HEK293 (cell line): Measurements from ENCODE around the gene CCBE1.
A peak's percentile ranks its signal among the peaks of the same experiment; 100 is the strongest.

Source experiments
- FEZF1 ChIP-seq: fragments of 450-650 bp; formaldehyde crosslinking; IDR thresholded peaks from 2 replicates; pipeline ENCODE4 v1.5.1; 2016; ENCODE audit warnings: missing biosample characterization, missing genetic modification characterization
- GLI4 ChIP-seq: fragments of 450-650 bp; formaldehyde crosslinking; IDR thresholded peaks from 2 replicates; pipeline ENCODE4 v1.5.1; 2016; ENCODE audit warnings: missing biosample characterization, missing genetic modification characterization
- HOXA7 ChIP-seq: sonication (generic); formaldehyde crosslinking; IDR thresholded peaks from 2 replicates; pipeline ENCODE4 v1.8.1; 2022; ENCODE audit warnings: missing genetic modification reagents, borderline replicate concordance
- KLF16 ChIP-seq: fragments of 450-650 bp; formaldehyde crosslinking; IDR thresholded peaks from 2 replicates; pipeline ENCODE4 v1.5.1; 2017; ENCODE audit warnings: missing biosample characterization, missing genetic modification characterization
- PRDM10 ChIP-seq: fragments of 450-650 bp; formaldehyde crosslinking; IDR thresholded peaks from 2 replicates; pipeline ENCODE4 v1.5.1; 2016; ENCODE audit warnings: missing biosample characterization, missing genetic modification characterization
- REPIN1 ChIP-seq: fragments of 450-650 bp; formaldehyde crosslinking; IDR thresholded peaks from 2 replicates; pipeline ENCODE4 v1.5.1; 2017; ENCODE audit warnings: missing biosample characterization, missing genetic modification characterization, low read depth
- SCRT1 ChIP-seq: fragments of 450-650 bp; formaldehyde crosslinking; IDR thresholded peaks from 2 replicates; pipeline ENCODE4 v1.5.1; 2016; ENCODE audit warnings: missing biosample characterization, missing genetic modification characterization, borderline replicate concordance
- SCRT2 ChIP-seq: fragments of 450-650 bp; formaldehyde crosslinking; IDR thresholded peaks from 2 replicates; pipeline ENCODE4 v1.5.1; 2016; ENCODE audit warnings: missing biosample characterization, missing genetic modification characterization
- ZBTB10 ChIP-seq: fragments of 450-650 bp; formaldehyde crosslinking; IDR thresholded peaks from 2 replicates; pipeline ENCODE4 v1.5.1; 2016; ENCODE audit warnings: missing biosample characterization, missing genetic modification characterization
- ZBTB7A ChIP-seq: fragments of 450-650 bp; formaldehyde crosslinking; IDR thresholded peaks from 2 replicates; pipeline ENCODE4 v1.5.1; 2016; ENCODE audit warnings: low read depth, missing biosample characterization, missing genetic modification characterization
- ZFP69B ChIP-seq: fragments of 450-650 bp; formaldehyde crosslinking; IDR thresholded peaks from 2 replicates; pipeline ENCODE4 v1.5.1; 2016; ENCODE audit warnings: missing biosample characterization, missing genetic modification characterization
- ZNF175 ChIP-seq: fragments of 450-650 bp; formaldehyde crosslinking; IDR thresholded peaks from 2 replicates; pipeline ENCODE4 v1.5.1; 2016; ENCODE audit warnings: missing biosample characterization, missing genetic modification characterization
- ZNF23 ChIP-seq: fragments of 450-650 bp; formaldehyde crosslinking; IDR thresholded peaks from 2 replicates; pipeline ENCODE4 v1.5.1; 2016; ENCODE audit warnings: missing biosample characterization, missing genetic modification characterization, borderline replicate concordance
- ZNF24 ChIP-seq: fragments of 450-650 bp; formaldehyde crosslinking; IDR thresholded peaks from 2 replicates; pipeline ENCODE4 v1.5.1; 2016; ENCODE audit warnings: missing biosample characterization, missing genetic modification characterization
- ZNF292 ChIP-seq: fragments of 450-650 bp; formaldehyde crosslinking; IDR thresholded peaks from 2 replicates; pipeline ENCODE4 v1.5.1; 2016; ENCODE audit warnings: low read depth, missing biosample characterization, missing genetic modification characterization, borderline replicate concordance
- ZNF302 ChIP-seq: fragments of 450-650 bp; formaldehyde crosslinking; IDR thresholded peaks from 2 replicates; pipeline ENCODE4 v1.5.1; 2016; ENCODE audit warnings: missing biosample characterization, missing genetic modification characterization, low read depth
- ZNF350 ChIP-seq: fragments of 450-650 bp; formaldehyde crosslinking; IDR thresholded peaks from 2 replicates; pipeline ENCODE4 v1.5.0; 2017; ENCODE audit warnings: missing biosample characterization, mild to moderate bottlenecking, missing genetic modification characterization
- ZNF37A ChIP-seq: fragments of 450-650 bp; IDR thresholded peaks from 2 replicates; pipeline ENCODE4 v1.5.1; 2018; ENCODE audit warnings: missing biosample characterization, missing genetic modification characterization
- ZNF404 ChIP-seq: fragments of 450-650 bp; formaldehyde crosslinking; IDR thresholded peaks from 2 replicates; pipeline ENCODE4 v1.5.1; 2017; ENCODE audit warnings: missing biosample characterization, missing genetic modification characterization
- ZNF416 ChIP-seq: fragments of 450-650 bp; formaldehyde crosslinking; IDR thresholded peaks from 2 replicates; pipeline ENCODE4 v1.5.1; 2016; ENCODE audit warnings: missing biosample characterization, missing genetic modification characterization
- ZNF433 ChIP-seq: fragments of 450-650 bp; formaldehyde crosslinking; IDR thresholded peaks from 2 replicates; pipeline ENCODE4 v1.5.1; 2016; ENCODE audit warnings: missing biosample characterization, missing genetic modification characterization, low read depth
- ZNF501 ChIP-seq: fragments of 450-650 bp; formaldehyde crosslinking; IDR thresholded peaks from 2 replicates; pipeline ENCODE4 v1.5.1; 2016; ENCODE audit warnings: missing biosample characterization, missing genetic modification characterization
- ZNF623 ChIP-seq: fragments of 450-650 bp; formaldehyde crosslinking; IDR thresholded peaks from 2 replicates; pipeline ENCODE4 v1.5.1; 2016; ENCODE audit warnings: missing biosample characterization, missing genetic modification characterization
- ZNF654 ChIP-seq: fragments of 450-650 bp; formaldehyde crosslinking; IDR thresholded peaks from 2 replicates; pipeline ENCODE4 v1.5.1; 2016; ENCODE audit warnings: low read depth, missing biosample characterization, missing genetic modification characterization
- ZNF664 ChIP-seq: fragments of 450-650 bp; formaldehyde crosslinking; IDR thresholded peaks from 2 replicates; pipeline ENCODE4 v1.5.1; 2016; ENCODE audit warnings: missing biosample characterization, missing genetic modification characterization
- ZNF677 ChIP-seq: fragments of 450-650 bp; IDR thresholded peaks from 2 replicates; pipeline ENCODE4 v1.5.0; 2018; ENCODE audit warnings: missing biosample characterization, mild to moderate bottlenecking, missing genetic modification characterization, moderate library complexity
- ZNF76 ChIP-seq: fragments of 450-650 bp; formaldehyde crosslinking; IDR thresholded peaks from 2 replicates; pipeline ENCODE4; 2016; ENCODE audit warnings: low read depth, missing biosample characterization, missing genetic modification characterization, borderline replicate concordance
- TF ChIP-seq, protein P1 (sequence below): fragments of 450-650 bp; formaldehyde crosslinking; IDR thresholded peaks from 2 replicates; pipeline ENCODE4 v1.5.1; 2016; ENCODE audit warnings: missing biosample characterization, missing genetic modification characterization
- TF ChIP-seq, protein P2 (sequence below): fragments of 450-650 bp; formaldehyde crosslinking; IDR thresholded peaks from 2 replicates; pipeline ENCODE4 v1.5.1; 2016; ENCODE audit warnings: missing biosample characterization, missing genetic modification characterization

CCBE1 gene

DNA sequence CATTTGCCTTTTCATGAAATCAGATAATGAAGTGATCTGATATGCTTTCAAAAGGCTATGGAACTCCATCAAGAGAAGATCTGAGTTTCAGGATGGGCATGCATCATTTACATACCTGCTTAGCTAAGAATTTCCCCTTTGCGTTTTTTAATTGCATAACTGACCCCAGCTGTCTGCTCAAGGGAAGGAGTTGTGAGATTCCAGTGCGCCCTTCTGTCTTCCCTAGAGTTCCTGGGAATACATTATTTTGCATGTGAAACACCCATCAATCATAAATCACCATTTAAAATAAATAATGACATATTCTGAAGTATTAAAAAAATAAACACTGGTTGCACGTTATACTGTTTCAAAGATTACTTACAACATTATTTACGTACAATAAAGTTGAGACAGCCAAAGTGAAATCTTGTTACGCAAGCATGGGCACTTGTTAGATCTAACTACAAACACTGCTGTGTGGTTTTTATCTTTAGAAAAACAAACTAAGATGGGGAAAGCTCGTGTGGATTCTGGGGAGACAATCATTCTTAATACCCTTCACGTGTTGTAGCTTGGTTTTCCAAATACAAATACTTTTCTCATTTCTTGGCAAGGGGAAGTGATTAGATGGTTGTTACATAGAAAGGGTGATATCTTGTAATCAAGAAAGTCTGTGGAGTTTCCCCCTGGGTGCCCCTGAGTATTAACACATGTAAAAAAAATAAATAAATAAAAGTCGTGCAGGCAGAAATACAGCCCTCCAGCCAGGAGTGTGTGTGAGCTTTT is 212.5 kb downstream of the CCBE1 start (continued):
- TF ChIP-seq ZNF623 (tag by site-specific recombination) (no peak), ZNF433 (tag by site-specific recombination) (no peak), ZNF350 (tag by site-specific recombination) (peak; percentile 65; the same call in 1 of the 2 replicates), ZNF24 (tag by site-specific recombination) (peak; percentile 91), HOXA7 (CRISPR knock-in tag) (no peak), ZFP69B (tag by site-specific recombination) (0 out of 2 replicates have a peak, but pooled peaks have one; percentile 35), ZNF292 (tag by site-specific recombination) (no peak), ZNF175 (tag by site-specific recombination) (no peak), ZNF23 (tag by site-specific recombination) (no peak), SCRT1 (tag by site-specific recombination) (peak; percentile 87), REPIN1 (tag by site-specific recombination) (no peak), ZNF37A (no peak), ZNF664 (tag by site-specific recombination) (0 out of 2 replicates have a peak, but pooled peaks have one; percentile 13), SCRT2 (tag by site-specific recombination) (peak; percentile 99), FEZF1 (tag by site-specific recombination) (peak; percentile 96), ZNF654 (tag by site-specific recombination) (no peak), KLF16 (tag by site-specific recombination) (no peak), ZNF302 (0 out of 2 replicates have a peak, but pooled peaks have one; percentile 12), ZNF501 (tag by site-specific recombination) (no peak), ZBTB10 (no peak), ZNF404 (tag by site-specific recombination) (peak; percentile 4; the same call in 1 of the 2 replicates), ZNF416 (tag by site-specific recombination) (no peak), ZNF677 (tag by site-specific recombination) (no peak), ZBTB7A (no peak), ZNF76 (tag by site-specific recombination) (peak; percentile 39; the same call in 1 of the 2 replicates), GLI4 (tag by site-specific recombination) (no peak), PRDM10 (tag by site-specific recombination) (peak; percentile 39; the same call in 1 of the 2 replicates)
- TF ChIP-seq, protein P1, sequence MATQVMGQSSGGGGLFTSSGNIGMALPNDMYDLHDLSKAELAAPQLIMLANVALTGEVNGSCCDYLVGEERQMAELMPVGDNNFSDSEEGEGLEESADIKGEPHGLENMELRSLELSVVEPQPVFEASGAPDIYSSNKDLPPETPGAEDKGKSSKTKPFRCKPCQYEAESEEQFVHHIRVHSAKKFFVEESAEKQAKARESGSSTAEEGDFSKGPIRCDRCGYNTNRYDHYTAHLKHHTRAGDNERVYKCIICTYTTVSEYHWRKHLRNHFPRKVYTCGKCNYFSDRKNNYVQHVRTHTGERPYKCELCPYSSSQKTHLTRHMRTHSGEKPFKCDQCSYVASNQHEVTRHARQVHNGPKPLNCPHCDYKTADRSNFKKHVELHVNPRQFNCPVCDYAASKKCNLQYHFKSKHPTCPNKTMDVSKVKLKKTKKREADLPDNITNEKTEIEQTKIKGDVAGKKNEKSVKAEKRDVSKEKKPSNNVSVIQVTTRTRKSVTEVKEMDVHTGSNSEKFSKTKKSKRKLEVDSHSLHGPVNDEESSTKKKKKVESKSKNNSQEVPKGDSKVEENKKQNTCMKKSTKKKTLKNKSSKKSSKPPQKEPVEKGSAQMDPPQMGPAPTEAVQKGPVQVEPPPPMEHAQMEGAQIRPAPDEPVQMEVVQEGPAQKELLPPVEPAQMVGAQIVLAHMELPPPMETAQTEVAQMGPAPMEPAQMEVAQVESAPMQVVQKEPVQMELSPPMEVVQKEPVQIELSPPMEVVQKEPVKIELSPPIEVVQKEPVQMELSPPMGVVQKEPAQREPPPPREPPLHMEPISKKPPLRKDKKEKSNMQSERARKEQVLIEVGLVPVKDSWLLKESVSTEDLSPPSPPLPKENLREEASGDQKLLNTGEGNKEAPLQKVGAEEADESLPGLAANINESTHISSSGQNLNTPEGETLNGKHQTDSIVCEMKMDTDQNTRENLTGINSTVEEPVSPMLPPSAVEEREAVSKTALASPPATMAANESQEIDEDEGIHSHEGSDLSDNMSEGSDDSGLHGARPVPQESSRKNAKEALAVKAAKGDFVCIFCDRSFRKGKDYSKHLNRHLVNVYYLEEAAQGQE (tag by site-specific recombination) = no peak
- TF ChIP-seq, protein P2, sequence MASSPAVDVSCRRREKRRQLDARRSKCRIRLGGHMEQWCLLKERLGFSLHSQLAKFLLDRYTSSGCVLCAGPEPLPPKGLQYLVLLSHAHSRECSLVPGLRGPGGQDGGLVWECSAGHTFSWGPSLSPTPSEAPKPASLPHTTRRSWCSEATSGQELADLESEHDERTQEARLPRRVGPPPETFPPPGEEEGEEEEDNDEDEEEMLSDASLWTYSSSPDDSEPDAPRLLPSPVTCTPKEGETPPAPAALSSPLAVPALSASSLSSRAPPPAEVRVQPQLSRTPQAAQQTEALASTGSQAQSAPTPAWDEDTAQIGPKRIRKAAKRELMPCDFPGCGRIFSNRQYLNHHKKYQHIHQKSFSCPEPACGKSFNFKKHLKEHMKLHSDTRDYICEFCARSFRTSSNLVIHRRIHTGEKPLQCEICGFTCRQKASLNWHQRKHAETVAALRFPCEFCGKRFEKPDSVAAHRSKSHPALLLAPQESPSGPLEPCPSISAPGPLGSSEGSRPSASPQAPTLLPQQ (tag by site-specific recombination) = peak; percentile 73
